NCI-H345 (cell line): ENCODE results near the gene TMEM245.
"Not testable (repeated sequence)": the region's sequence is repeated elsewhere in the genome, so short reads cannot be mapped to it uniquely, and the experiment has no call there.

ENCODE experiments used
- DNase-seq: peaks from one replicate; lab custom pipeline; 2025; lab: John Stamatoyannopoulos, UW

TMEM245 gene

GRCh38 chr9:109063760-109064159 is 56.0 kb downstream of the TMEM245 start:
- DNase-seq: no peak

DNA sequence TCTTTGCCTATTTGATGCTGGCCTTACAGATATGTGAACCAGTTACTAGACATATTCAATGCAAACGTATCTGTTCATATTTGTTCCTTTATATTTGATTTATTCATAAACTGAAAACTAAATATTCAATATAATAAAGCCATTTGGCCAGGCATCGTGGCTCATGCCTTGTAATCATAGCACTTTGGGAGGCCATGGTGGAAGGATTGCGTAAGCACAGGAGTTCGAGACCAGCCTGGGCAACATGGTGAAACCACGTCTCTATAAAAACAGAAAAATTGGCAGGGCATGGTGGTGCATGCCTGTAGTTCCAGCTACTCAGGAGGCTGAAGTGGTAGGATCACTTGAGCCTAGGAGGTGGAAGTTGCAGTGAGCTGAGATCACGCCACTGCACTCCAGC is 57.2 kb downstream of the TMEM245 start:
- DNase-seq: no peak

DNA sequence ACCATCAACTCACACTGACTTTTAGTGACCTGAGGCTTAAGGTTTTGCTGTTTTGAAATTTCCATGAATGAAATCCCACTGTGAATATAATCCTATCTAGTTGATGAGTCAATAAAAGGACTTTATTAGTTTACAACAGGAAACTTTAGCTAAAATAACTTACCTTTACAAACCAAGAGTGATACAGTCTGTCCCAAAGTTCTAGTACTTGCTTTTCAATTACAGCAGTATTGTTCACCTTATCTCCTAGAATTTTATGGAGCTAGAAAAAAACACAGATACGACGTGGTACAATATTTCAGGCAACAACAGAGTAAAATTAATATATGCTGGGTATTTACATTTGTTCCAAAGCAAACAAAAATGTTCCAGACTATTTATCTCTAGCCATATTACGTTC is 59.6 kb downstream of the TMEM245 start:
- no peak for DNase-seq

GRCh38 chr9:109053121-109053520 is 66.6 kb downstream of the TMEM245 start:
- not testable (repeated sequence) for DNase-seq

- DNase-seq: no peak
Measured at GRCh38 chr9:109052416-109052815, 67.3 kb downstream of the TMEM245 start.

- no peak for DNase-seq
Measured at GRCh38 chr9:109051733-109052132, 68.0 kb downstream of the TMEM245 start.

GRCh38 chr9:109050444-109050843 is 69.3 kb downstream of the TMEM245 start:
- no peak for DNase-seq

DNA sequence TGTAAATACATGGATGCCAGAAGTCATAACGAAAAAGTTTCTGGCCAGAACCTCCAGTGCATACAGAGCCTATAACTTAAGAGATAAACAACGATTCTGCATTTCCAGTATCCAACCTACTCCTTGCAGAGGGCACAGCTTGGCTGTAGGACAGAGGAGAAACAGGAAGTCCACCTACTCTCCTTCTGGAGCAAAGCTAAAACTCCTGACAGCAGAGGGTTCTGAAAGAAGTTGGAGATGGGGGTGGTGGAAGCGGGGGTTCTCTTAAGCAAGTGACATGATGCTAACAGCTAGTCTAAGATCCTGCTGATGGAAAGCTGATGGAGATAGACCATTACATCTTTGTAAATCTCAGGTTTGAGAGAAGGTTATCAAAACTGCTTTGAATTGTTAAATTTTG is 70.9 kb downstream of the TMEM245 start:
- no peak for DNase-seq

DNA sequence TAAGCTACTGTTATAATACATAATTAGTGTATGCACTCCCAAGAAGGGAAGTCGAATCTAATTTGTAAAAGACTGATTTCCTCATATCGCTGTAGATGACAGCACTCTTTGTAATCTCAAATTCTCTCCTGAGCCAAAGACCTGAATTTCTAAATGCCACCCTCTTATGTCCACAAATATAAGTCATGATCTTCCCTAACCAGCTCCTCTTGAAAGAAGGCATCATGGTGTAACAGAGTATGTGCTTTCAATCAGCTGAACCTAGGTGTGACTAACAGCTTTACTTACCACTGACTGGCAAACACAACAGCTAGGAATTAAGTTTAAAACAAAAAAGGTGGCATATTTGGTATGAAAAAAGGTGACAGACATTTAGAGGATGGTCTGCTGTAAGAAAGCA is 72.5 kb downstream of the TMEM245 start:
- DNase-seq: no peak

DNA sequence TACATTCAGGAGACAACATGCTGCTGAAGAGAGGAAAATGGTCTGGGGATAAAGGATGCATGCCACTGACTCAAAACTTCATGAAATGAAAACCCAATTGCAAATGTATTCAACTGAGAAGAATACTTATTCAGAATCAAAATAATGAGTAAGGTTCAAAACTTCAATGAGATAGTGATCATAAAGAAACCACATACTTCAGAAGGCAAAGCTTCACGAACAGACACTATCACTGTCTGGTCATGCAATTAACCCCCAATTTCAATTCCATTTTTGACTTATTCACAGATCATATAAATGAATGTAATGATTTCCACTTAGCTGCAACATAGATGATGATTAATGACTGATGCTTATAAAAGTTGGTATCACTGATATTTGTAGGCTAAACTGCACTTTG is 73.4 kb downstream of the TMEM245 start:
- no peak for DNase-seq

- DNase-seq: no peak
Measured at GRCh38 chr9:109043578-109043977, 76.2 kb downstream of the TMEM245 start.

DNA sequence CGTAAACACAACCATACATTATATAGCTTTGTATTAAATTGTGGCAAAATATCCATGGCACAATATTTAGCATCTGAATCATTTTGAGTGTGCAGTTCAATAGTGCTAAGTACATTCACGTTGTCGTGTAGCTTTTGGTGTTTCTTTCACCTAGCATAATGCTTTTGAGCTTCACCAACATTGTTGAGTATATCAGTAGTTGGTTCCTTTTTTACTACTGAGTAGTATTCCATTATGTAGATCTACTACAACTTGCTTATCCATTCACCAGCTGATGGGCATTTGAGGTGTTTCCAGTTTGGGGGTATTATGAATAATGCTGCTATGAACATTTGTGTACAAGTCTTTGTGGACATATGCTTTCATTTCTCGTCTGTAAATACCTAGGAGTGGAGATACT is 79.2 kb downstream of the TMEM245 start:
- no peak for DNase-seq

DNA sequence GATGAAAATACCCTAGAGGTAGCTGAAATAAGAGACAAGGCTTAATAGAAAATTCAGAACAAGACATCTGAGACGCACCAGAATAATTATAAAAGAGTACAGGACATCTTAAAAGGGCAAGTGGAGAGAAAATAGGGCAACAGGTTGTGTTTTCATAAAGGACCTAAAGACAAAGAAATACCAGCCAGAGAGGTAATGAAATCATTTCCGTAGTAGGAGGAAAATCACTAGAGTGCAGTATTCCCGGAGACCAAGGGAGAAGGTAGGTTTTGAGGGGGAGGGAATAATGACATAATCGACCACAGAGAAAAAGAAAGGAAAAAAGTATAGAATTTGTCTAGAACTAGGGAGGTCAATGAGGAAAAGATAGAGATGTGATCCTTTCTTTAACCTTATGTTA is 80.2 kb downstream of the TMEM245 start:
- no peak for DNase-seq

- DNase-seq: no peak
Measured at GRCh38 chr9:109037946-109038715, 81.6 kb downstream of the TMEM245 start.

- DNase-seq: no peak
Measured at GRCh38 chr9:109036744-109037680, 82.7 kb downstream of the TMEM245 start.

GRCh38 chr9:109035684-109036423 is 83.9 kb downstream of the TMEM245 start:
- DNase-seq: no peak

DNA sequence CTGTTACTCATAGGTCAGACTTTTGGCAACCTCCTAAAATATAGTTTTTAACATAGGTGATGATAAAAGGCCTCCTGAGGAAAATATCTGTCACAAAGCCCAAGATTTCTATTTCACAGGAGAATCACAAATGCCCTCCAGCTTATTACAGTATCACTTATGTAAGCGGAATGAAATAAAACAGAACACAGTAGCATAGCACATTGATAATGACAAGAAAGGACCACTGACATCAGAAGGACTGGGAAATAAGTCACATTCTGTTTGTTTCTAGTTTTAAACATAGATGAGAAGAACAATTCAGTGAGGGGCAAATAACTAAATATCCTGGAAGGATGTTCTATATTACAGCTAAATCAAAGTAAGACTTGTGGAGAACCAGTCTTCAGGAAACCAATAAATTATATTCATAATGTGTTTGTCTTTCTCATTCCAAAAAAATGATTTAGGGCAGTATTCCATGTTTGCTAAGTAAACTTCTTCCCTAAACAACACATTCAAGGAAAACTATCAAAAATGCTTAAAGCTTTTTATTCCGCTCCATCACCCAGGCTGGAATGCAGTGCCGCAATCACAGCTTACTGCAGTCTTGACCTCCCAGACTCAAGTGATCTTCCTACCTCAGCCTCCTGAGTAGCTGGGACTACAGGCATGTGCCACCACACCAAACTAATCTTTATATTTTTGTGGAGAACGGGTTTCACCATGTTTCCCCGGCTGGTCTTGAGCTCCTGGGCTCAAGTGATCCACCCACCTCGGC is 85.6 kb downstream of the TMEM245 start:
- DNase-seq: no peak

DNA sequence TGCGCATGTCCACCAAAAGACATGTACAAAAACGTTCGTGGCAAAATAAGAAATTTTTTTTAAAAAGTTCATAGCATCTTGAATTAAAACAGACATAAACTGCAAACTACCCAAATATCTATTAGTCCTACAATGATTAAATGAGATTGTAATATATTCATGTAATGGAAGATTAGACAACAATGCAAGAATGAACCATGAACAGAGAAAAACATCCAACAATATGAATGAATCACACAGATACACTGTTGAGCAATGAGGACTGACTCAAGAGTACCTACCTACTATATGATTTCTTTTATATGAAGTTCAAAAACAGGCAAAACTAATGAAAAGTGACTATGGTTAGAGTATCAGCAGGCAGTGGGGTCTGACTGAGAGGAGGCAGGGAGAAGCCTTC is 88.5 kb downstream of the TMEM245 start:
- no peak for DNase-seq

DNA sequence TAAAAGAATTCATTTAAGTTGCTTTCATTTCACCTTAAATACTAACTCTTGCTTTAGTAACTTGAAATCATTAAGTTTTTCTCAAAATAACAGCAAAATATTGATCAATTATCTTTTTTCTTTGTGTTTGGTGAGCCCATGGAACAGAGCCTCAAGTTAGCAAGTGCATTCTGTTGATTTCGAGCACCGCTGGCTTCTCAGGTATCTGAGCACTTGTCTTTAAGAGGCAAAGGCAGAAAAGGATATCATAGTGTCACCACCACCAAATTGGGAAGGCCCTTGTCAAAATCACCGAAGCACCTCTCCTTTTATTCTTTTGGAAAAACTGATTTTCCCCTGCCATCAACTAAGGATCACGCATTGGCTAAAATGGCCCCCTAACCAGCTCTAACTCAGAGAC is 89.3 kb downstream of the TMEM245 start:
- no peak for DNase-seq

- no peak for DNase-seq
Measured at GRCh38 chr9:109028457-109028856, 91.3 kb downstream of the TMEM245 start.

DNA sequence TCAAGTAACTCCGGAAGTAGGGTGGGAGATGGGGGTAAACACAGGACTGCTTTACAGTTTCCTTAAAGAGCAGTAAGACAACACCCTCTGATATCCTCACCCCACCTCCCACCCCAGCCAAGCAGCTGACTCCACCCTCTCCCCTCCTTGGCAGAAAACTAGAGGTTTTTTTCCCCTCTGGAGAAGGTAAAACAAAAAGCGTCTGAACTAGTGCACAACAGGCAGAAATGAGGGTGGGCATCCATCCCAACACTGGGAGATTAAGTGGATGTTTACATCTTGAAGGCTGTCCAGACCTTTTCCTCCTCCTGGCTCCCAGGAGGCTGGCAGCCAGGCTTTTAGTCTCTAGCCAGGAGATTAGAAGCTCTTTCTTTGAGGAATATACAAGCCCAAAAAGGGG is 92.6 kb downstream of the TMEM245 start:
- no peak for DNase-seq

- DNase-seq: no peak
Measured at GRCh38 chr9:109026306-109026705, 93.4 kb downstream of the TMEM245 start.
